Stimulated activated CD8-positive, alpha-beta memory T cell treated with anti-CD3 and anti-CD28 coated beads, Interleukin-15, amount 100 ng/mL, for 24 hours (primary cell): ENCODE results near the gene DHX30.
"Not testable (repeated sequence)": the region's sequence is repeated elsewhere in the genome, so short reads cannot be mapped to it uniquely, and the experiment has no call there.

Experiments
- DNase-seq: peaks from one replicate; pipeline ENCODE4 v3.0.0-alpha.2; 2020; ENCODE audit warnings: low read depth

DHX30 gene

DNA sequence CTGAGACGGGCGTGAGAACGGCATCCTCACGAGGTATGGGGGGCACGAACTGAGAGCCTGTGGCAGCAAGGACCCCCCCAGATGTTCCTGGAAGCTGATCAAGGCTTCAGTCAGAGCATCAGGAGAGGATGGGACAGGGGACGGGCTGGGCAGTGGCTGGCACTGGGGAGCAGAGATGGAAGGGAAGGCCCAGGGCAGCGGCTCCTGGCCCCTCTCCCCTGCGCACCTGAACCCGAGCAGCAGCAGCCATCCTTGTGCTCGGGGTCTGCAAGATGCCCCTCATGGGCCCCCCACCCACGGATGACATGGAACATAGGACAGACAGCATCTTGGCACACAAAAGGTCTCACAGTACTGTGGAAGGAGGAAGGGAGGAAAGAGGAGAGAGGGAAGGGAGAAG is 51.3 kb downstream of the DHX30 start:
- DNase-seq, result no peak

DNA sequence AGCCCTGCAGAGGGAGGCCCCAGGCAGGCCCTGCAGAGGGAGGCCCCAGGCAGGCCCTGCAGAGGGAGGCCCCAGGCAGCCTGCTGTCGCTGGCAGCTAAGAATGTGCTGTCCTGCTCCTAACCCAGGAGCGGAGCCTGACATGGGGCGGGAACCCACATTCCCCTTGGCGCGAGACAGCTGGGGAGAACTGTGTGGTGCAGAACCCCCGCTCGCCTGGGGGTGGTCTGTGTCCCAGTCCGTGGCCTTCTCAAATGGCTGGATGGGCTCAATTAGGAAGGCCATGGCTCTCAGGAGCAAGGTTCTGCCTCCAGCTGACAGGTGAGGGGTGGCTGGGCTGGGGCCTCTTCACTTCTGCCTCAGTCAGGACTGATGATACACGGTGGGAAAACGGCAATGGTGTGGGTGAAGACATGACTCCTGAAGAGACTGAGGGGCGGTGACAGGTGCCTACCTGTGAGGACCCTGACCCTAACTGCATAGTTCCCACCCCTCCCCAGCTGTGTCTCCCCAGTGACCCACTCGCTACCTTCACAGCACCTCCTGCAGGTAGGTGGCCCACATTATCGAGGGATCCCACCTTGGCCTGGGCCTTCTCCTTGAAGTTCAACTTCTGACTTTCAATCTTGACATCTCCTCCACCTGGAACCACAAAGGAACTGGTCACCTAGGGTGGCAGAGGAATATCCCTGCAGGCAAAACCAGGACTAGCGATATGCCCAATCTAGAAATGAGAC is 52.0 kb downstream of the DHX30 start:
- no peak for DNase-seq

DNA sequence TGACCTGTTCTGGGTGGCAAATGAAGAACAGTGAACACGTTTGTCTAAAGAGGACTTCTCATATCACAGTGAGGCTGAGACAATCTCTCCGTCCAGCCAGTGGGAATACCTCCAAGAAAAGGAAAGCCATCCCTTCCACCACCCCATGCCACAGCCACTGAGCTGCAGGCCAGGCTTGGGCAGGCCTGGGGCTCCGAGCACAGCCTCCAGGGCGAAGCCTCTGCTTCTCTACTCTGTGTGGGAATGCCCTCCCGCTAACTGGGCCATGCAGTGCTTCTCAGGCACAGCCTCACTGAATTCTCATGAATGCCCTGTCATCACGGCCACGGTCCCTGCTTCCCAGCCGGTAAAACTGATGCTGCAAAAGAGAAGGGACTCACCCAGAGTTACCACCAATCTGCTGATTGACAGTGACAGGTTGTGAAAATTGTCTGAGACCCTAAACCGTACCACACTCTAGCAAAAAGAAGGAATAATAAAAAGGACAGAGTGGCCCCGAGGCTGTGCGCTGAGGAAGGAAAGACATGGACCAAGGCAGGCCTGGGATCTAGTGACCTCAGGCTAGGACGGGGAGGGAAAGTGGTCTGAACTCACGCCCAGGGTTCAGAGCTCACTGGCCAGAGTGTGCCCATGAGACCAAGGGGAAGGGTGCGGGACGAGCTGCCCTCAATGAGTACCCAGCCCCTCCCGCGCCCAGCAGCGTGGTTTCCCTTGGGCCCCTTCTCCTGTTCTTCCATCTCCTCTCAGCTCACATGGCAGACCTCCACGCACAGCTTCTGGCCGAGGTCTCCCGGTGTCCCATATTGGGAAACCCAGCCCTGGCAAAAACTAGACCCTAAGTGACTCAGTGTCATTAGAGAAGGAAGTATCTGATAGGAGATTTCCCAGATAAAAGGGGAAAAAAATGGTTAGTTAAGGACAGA is 52.8 kb downstream of the DHX30 start:
- DNase-seq, result no peak

DNA sequence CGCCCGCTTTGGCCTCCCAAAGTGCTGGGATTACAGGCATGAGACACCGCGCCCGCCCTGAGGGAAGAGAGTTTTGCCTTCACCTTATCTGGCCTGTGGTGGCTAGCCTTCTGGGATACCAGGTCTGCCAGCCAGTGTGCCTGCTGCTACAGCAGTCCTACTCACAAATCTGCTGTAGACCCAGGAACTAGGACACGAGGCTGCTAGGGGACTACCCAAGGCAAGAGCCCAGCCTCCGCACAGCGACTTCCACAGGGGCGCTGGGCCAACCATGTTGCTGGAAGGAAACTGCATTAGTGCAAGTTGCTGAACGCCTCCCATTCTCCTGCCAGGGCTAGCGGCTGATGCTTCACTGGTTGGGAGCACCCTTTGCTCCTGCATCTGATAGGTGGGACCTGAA is 53.7 kb downstream of the DHX30 start:
- no peak for DNase-seq

DNA sequence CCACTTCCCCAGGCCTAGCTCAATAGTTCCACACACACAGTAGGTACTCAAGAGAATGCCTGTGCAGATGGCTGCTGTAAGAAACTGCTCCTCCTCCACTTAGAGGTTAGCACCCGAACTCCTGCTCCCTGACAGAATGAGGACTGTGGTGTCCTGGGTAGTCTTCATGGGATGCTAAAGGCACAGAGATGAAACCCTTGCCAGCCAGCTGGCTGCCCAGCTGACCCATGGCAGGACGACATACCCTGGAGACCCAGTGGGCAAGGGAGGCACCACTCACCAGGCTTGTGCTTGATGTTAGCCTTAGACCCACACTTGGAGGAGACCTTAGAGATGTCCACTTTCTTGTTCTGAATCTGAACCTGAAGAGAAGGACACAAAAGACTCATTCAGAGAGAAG is 54.2 kb downstream of the DHX30 start:
- DNase-seq, result no peak

DNA sequence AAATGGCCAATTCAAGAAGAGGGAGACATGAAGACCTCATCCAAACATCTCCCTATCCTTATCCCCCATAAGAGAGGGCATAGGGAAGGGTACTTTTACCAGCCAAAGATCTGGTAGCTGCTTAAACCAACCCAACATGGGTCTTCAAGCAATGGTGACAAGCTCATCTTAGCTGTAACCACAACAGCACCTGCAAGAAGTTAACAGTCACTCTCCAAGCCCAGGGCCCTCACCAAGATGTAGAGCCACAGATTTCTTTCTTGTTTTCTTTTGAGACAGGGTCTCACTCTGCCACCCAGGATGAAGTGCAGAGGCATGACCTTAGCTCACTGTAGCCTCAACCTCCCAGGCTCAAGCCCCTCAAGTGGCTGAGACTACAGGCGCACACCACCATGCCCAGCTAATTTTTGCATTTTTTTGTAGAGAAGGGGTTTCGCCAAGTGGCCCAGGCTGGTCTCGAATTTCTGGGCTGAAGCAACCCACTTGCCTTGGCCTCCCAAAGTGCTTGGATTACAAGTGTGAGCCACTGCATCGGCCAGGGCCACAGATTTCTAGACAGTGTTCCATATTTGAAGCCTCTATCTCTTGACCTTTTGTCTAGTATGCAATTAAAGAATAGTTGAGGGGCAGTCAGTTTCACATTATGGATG is 57.1 kb downstream of the DHX30 start:
- DNase-seq, result no peak

DNA sequence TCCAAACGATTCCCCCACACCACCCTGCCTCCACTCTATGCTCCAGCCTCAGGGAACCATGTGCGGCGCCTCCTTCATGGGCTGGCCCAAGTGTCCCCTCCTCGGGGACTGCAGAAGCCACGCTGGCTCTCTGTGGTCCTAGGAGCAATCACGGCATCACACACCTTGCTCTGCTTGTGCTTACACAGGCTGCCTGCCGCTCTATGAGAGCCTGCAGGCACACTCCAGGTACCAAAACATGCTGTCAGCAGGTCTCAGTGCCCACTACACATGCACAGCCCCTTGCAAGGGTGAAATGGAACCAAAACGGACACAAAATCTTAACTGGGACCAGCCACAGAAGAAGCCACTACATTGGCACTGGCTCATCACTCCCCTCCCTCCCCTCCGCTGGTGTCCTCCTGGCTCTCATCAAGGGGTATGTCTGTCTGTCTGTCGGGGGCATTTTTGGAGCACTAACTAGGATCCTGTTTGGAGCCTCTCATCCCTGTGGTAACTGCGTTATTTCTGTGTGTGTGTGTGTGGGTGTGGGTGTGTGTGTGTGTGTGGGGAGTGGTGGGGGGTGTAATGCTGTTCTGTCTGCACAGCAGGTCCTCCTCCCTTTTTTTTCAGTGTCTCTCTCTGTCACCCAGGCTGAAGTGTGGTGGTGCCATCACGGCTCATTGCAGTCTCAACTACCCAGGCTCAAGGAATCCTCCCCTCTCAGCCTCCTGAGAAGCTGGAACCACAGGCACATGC is 60.6 kb downstream of the DHX30 start:
- DNase-seq, result no peak

DNA sequence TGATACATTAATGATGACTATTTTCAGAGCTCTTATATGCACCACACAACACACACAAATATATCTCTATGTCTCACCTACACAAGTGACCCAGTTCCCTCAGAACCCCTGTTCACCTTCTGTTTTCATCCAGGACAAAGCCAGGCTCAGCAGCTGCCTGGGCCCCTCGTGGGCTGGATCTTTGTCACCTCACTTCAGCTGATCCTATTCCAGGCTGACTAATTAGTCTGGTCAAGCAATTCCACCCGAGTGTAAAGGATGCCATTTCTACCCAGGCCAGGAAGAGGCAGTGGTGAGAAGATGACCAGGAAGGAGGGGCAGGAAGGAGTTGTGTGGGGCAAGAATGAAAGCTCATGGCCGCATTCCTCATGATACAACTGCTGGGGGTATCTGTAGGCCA is 62.3 kb downstream of the DHX30 start:
- no peak for DNase-seq

DNA sequence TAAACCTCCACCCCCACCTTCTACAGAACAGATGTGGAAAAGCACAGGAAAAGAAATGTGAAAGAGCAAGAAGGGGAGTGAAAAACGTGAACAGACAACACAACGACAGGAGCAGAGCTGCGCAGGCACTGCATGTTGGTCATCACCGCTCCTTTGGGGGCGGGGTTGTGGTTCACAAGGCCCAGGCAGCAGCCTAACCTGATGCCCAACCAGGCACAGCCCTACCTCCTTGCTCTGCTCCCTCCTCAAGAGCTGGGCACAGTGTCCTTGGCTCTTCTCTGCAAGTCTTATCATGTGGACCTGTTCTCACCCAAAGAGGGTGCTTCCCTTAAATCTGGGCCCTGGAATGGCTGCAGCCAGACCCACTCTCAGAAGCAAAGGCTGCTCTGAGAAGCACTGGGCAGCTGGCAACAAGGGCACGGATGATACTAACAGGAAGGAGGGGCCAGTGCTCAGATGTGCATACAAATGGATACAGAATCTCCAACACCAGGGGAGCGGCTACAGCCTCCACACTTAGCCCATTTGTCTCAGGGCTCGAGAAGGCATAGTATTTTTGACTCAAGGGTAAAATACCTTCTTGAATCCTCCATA is 64.6 kb downstream of the DHX30 start:
- DNase-seq, result no peak

DNA sequence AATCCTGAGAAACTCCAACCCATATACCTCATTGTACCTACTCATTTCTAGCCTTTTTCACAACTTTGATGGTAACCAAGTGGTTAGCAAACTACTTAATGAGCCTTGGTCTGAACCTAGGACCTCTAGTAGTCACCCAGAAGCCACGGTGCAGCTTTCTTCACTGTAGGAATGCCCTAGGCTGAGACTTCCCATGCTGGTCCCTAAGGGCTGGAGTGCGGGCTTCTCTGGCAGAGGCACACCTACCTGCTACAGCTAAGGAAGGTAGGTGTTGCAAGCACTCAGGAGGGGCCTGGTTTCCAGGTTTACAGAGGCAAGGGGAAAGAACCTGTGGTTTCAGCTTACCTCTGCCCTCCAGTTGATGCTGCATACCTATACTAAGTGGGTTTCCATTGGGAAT is 65.4 kb downstream of the DHX30 start:
- DNase-seq, result no peak

DNA sequence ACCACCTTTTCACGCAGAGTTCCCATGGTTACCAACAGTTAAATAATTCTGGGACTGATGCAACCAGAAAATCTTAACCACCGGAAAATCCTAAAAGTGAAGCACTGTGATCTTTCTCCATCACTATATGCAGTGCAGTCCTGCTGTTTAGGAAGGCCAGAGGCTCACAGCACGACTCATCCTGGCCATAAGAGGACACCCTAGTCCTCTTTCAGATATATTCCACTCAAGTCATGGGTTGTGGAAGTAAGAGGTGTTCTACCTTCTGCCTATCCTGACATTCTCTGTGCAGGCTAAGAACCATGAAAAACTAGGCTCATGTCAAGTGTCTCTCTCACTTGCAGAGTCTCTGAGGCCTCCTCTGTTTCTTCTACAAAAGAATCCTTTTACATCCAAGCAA is 67.2 kb downstream of the DHX30 start:
- no peak for DNase-seq

DNA sequence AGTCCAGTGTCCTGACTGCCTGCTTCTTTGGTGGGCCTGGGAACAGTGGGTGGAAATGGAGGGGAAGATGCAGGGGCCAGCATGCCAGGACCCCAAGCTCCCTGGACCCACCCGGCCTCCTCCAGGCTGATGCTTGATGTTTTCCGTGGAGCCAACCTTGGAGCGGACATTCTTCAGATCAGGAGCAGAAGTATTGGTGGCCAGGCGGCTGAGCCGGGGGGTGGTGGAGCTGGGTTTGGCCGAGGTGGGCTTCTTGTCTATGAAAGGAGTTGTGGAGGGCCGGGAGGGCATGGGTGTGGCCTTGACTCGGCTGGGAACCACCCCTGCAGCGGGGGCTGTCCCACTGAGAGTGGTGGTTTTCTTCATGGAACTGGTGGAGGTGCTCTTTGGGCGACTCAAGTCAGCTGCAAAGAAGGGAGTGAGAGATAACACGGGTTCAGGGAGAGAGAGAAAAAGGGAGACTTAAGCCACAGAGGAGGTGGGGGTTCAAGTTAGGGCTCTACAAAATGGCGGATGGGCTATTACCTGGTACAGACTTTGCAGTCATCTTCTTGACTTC is 67.8 kb downstream of the DHX30 start:
- no peak for DNase-seq

DNA sequence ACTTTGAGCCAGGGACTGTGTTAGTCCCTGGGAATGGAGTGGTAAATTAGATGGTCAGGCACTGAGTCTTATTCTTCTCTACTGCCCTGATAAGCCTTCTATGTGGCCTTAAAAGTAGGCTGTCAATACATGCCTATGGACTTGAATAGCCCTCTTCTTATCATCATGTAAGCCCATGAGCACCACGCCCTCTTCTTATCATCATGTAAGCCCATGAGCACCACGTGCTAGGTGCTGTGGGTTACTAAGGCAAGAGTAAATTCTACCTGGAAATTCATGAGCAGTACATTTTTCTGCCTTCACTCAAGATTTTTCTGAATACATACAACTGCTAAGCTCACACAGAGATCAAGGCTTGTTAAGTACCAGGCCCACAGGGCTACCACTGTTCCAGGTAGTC is 68.5 kb downstream of the DHX30 start:
- no peak for DNase-seq

DNA sequence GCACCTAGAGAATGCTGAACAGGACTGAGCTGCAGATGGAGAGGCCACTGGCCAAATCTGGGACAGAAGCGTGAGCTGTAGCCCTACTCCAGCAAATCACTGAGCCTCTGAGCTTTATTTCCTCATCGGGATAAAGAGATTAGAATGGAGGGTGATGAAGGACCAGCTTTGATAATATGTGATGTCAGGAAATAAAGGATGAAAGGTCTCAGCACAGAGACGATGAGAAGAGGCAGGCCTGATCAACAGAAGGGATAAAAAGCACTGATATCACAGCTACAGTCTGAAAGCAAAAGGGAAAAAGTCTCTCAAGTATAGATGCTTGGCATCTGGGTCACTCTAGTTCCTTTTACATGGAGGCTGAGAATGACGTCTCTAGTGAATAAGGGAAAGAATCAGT is 70.0 kb downstream of the DHX30 start:
- DNase-seq, result no peak

DNA sequence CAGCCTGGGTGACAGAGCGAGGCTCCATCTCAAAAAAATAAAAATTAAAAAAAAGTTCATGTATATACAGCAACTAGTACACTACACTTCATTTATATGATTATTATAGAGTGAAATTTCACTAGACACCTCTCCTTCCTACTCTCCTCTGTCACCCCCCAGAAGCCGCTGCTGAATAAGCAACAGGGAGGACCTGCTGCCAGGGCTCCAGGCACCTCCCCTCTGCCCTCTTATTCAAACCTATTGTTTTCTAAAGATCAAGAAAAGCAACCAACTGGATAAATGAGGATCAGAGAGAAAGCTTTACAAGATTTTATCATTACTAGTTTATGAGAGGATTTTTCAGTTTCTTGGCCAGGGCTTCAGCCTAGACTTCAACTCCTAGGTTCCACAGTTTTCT is 71.5 kb downstream of the DHX30 start:
- DNase-seq, result no peak

DNA sequence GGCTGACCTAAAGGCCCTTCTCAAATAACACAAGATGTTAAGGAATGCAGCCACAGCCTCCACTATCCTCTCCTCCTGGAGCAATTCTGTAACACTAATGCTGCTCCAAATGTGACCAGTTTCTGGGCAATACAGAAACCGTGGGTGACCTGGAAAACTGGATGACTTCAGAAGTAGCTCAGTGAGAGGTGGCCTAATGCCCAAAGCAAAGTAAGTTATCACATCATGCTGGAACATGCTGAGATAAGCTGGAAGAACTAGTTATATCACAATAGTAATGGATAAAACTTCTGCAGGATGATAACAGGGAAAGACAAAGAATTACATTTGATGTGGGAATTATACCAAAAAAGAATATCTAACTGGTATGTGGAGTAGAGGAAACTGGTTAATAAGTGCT is 72.0 kb downstream of the DHX30 start:
- no peak for DNase-seq

DNA sequence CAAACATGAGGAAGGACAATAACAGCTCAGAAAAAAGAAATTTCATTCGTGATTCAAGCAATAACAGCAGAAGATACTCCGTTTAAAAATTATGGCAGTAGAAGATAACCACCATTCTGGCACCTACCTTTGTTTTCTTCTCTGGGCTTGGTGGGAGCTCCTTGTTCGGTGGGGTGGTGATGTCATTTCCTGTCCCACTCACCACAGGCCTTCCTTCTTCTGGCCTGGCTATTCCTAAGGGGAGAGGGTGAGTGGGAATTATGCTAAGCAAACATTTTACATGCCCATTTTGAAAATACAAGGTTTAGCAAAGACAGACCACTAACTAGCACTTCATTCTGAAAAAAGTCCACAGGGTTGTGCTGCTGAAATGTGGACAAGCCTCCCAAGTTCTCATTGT is 74.4 kb downstream of the DHX30 start:
- DNase-seq, result no peak

DNA sequence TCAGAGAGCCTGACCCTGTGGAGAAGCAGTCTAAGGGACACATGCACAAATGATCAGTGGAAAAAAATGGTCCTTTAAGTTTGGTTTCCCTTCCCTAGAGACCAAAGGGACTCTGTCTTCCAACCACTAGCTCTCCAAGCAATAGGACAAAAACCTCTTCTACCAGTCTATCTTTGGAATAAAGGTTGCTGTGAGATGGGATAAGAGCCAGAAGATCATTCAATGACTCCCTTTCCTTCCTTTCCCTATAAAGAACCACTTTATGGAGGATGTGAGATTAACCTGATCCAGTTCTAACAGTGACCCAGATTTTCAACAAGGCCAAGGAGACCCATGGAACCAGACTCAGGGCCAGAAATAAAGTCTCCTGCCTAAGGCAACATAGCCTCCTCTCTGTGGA is 74.8 kb downstream of the DHX30 start:
- DNase-seq, result no peak

DNA sequence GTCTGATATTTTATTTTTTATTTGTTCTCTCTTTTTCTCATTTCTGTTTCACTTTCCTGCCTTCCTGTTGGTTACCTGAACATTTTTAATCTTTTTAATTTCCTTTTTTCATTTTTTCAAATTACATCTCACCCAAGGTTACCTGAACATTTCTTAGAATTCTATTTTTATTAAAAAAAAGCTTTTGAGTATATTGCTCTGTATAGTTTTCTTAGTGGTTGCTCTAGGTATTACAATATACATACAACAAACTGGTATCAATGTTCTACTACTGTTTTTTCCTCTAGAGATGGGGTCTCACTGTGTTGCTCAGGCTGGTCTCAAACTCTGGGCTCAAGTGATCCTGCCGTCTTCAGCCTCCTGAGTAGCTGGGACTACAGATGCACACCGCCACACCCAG is 79.4 kb downstream of the DHX30 start:
- no peak for DNase-seq

DNA sequence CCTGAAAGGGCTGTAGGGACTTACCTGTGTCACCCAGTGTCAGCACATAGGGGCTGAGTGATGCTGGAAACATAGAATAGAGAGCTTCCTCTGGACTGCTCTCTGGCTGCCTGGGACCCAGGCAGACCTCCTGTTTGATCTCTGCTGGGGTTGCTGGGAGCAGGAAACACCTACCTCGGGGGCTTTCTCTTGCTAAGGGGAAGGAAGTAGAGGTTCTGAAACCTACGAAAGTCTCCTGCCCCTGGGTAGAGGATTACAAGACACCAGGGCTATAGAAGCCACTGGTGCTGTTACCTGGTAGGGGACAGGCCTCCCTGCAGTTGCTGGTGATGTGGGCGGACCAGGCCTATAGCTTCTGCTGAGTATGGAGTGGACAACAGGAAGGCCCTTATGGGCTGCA is 81.7 kb downstream of the DHX30 start:
- DNase-seq, result no peak

DNA sequence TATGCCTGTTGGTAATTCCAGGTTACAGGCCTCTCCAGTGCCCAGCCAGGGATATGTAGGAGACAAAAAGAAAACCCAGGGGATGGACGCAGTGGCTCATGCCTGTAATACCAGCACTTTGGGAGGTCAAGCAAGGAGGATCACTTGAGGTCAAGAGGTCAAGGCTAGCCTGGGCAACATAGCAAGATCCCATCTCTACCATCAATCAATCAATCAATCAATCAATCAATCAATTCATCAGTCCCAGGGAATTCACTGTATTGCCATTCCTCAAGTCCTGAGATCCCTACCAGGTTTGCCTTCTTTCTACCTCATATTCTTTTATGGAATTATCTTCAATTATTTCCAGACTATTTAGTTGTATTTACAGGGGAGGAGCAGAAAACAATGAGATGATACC is 82.2 kb downstream of the DHX30 start:
- no peak for DNase-seq

DNA sequence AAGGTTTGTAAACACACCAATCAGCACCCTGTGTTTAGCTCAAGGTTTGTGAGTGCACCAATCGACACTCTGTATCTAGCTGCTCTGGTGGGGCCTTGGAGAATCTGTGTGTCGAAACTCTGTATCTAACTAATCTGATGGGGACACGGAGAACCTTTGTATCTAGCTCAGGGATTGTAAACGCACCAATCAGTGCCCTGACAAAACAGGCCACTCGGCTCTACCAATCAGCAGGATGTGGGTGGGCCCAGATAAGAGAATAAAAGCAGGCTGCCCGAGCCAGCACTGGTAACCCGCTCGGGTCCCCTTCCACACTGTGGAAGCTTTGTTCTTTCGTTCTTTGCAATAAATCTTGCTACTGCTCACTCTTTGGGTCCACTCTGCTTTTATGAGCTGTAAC is 85.1 kb downstream of the DHX30 start:
- not testable (repeated sequence) for DNase-seq
